ENCODE results near the gene CTSC. TPM values are rescaled to one million over a fixed set of nuclear protein-coding genes. Genes with fewer than 3 reads are reported as not detected.

The CTSC gene
- total RNA-seq, 1 experiment from 2014 or later = 80.2 TPM

DNA sequence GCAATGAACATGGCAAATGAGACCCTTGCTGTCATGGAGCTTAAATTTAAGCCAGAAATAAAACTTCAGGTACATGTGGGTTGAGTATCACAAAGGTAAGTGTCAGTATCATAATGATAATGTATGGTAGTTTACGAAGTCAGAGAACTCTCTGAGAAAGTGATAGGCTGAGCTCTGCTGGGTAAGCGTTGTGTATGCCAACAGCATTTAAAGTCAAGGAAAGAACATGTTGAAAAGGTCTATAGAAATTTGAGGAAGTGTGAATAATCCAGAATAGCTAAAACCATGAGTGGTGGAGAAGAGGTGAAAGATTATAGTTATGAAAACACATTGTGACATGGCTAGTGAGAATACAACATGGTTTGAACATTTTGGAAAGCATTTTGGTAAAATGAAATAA, 17.4 kb upstream of the CTSC start:
- H3K36me3 ChIP-seq (ENCODE audit: control insufficient read depth, insufficient read depth, low read length) = no peaks in the 10 kb centered on the region
- TF ChIP-seq TCF7L2 (IDR thresholded peaks at IDR 0.05; ENCODE audit: low read depth, low read length) (no peak), SIN3A (IDR thresholded peaks at IDR 0.05; ENCODE audit: borderline replicate concordance, insufficient read depth, low read depth, low read length) (no peak)
- TF ChIP-seq, protein P1, sequence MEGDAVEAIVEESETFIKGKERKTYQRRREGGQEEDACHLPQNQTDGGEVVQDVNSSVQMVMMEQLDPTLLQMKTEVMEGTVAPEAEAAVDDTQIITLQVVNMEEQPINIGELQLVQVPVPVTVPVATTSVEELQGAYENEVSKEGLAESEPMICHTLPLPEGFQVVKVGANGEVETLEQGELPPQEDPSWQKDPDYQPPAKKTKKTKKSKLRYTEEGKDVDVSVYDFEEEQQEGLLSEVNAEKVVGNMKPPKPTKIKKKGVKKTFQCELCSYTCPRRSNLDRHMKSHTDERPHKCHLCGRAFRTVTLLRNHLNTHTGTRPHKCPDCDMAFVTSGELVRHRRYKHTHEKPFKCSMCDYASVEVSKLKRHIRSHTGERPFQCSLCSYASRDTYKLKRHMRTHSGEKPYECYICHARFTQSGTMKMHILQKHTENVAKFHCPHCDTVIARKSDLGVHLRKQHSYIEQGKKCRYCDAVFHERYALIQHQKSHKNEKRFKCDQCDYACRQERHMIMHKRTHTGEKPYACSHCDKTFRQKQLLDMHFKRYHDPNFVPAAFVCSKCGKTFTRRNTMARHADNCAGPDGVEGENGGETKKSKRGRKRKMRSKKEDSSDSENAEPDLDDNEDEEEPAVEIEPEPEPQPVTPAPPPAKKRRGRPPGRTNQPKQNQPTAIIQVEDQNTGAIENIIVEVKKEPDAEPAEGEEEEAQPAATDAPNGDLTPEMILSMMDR (IDR thresholded peaks at IDR 0.05) = no peak
- in situ Hi-C loops (cut with HindIII; ENCODE audit: low pct_unique_long_range_greater_than_20kb, low sequenced_read_pairs) (no loop called here), intact Hi-C loops (cut with micrococcal nuclease; ENCODE audit: unreplicated experiment) (no loop called here)
- DNase-seq (ENCODE audit: low read depth, low spot score) = no peak
- no peaks in the 10 kb centered on the region for H3K9me3 ChIP-seq (ENCODE audit: control insufficient read depth, insufficient read depth, low read depth, low read length)
- H3K4me3 ChIP-seq (ENCODE audit: low read depth in 2 of 2, low read length in 2 of 2) = no peak overlapping the region
- CTCF ChIA-PET = interaction anchor here (0.7 kb wide), 1 partner anchor 281 kb away, joined by 3 read pairs; no protein-coding TSS in a partner anchor
- BruUV-seq (replicated peaks) = no TSS peak
- H3K27ac ChIP-seq (ENCODE audit: low read length) = no peak overlapping the region
- POLR2A ChIA-PET = no interaction called here
- H3K27me3 ChIP-seq (ENCODE audit: control insufficient read depth, insufficient read depth, low read length) = no peaks in the 10 kb centered on the region
- ATAC-seq = no peak
- H3K4me1 ChIP-seq (ENCODE audit: control insufficient read depth, insufficient read depth, low read length) = no peaks in the 10 kb centered on the region; the same call in 1 of the 2 replicates

DNA sequence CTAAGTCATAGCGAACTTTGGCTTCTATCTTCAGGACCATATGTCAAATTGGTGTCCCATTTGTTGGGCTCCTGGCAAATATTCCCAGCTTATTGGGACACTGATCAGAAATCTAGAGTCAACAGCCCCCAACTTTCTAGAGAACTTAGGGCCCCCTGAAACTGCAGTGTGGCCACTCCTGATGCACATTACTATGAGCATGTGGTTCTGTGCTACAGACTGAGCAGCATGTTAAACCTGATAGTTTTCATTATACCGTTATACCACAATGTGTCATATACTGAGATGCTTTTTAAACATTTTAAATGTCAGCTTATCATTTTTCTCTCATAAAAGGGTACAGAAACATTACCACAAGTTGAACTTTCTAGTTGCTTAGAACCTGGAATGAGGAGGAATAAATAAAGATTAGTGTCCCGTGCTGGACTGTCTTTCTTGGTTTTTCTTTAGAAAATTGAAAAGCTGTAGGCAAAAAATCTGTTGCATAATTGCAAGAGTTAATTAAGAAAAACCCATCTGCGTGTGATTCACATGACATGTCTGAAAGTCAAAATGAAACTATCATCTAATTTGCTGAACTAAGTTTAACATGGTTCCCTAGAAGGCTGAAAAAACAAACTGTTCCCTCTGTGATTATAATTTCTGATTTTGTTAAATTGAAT, 16.4 kb upstream of the CTSC start:
- H3K27ac ChIP-seq (ENCODE audit: low read length) = no peak overlapping the region
- TF ChIP-seq REST (IDR thresholded peaks at IDR 0.05; ENCODE audit: insufficient read depth in 1 of 2, low read depth in 2 of 2, low read length in 1 of 2) = no peak
- no peak for TF ChIP-seq POLR2AphosphoS5 (IDR thresholded peaks at IDR 0.05; ENCODE audit: low read depth, low read length)
- TF ChIP-seq, protein P1 (IDR thresholded peaks at IDR 0.05) = no peak
- TF ChIP-seq SIN3A (IDR thresholded peaks at IDR 0.05; ENCODE audit: borderline replicate concordance, insufficient read depth, low read depth, low read length) = no peak
- no peak for TF ChIP-seq TCF7L2 (IDR thresholded peaks at IDR 0.05; ENCODE audit: low read depth, low read length)
- DNase-seq (ENCODE audit: low read depth, low spot score) (no peak), ATAC-seq (no peak)
- intact Hi-C loops (cut with micrococcal nuclease; ENCODE audit: unreplicated experiment) (no loop called here), in situ Hi-C loops (cut with HindIII; ENCODE audit: low pct_unique_long_range_greater_than_20kb, low sequenced_read_pairs) (no loop called here)
- H3K4me3 ChIP-seq (ENCODE audit: low read depth in 2 of 2, low read length in 2 of 2) = no peak overlapping the region
- no TSS peak for BruUV-seq (replicated peaks)
- H3K27me3 ChIP-seq (ENCODE audit: control insufficient read depth, insufficient read depth, low read length) = no peaks in the 10 kb centered on the region
- ChIA-PET CTCF (no interaction called here), POLR2A (no interaction called here)
- H3K4me1 ChIP-seq (ENCODE audit: control insufficient read depth, insufficient read depth, low read length) = no peaks in the 10 kb centered on the region; the same call in 1 of the 2 replicates
- H3K36me3 ChIP-seq (ENCODE audit: control insufficient read depth, insufficient read depth, low read length) = no peaks in the 10 kb centered on the region
- H3K9me3 ChIP-seq (ENCODE audit: control insufficient read depth, insufficient read depth, low read depth, low read length) = no peaks in the 10 kb centered on the region
